ENCODE data around the gene MAPRE3.
A peak's percentile ranks its signal among the peaks of the same experiment; 100 is the strongest.

Gene MAPRE3

DNA sequence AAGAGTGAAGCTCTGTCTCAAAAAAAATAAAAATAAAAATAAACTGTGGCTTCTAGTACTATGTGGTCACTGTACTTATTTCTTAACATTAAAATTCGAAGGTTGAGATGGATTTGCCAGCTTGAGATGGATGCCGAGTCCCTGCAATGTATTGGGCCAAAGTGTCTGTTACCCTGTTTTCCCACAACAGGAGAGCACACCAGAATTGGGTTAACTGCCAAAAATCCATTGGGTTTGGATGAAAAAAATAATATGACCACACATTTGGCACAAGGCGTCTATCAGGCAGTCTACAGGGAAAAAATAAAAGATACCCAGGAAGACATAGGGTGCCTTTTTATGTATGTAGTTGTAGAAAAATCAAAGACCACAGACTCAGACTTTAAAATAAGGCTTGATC is 19.2 kb upstream of the MAPRE3 start:
- no peak for DNase-seq

DNA sequence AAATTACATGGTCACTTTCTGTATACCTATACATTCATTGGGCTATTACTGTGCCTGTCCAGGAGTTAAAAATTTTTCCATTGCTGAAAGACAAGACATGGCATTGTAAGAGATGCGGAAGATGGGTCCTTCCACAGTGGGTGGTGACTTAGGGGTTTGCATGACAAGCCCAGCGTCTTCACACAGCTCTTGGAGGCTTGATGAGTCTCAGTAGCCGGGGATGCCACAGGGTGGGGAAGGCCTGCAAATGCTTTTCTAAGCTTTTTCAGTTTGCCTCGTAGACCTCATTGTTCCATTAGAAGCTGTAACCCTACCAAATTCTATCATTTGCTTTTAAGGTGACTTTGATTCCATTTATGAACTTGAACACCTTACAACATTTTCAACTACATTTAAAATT is 18.1 kb upstream of the MAPRE3 start:
- DNase-seq, result no peak

DNA sequence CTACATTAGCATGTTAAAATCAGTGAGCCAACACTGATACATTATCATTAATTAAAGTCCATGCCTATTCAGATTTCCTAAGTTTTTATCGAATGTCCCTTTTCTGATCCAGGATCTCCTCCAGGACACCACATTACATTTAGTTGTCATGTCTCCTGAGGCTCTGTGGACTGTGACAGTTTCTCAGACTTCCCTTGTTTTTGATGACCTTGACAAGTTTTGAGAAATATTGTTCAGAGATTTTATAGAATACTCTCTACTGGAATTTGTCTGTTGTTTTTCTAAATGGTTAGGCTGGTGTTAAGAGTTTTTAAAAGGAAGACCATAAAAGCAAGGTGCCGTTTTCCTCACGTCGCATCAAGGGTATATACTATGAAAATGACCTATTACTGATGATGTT is 16.3 kb upstream of the MAPRE3 start:
- no peak for DNase-seq

DNA sequence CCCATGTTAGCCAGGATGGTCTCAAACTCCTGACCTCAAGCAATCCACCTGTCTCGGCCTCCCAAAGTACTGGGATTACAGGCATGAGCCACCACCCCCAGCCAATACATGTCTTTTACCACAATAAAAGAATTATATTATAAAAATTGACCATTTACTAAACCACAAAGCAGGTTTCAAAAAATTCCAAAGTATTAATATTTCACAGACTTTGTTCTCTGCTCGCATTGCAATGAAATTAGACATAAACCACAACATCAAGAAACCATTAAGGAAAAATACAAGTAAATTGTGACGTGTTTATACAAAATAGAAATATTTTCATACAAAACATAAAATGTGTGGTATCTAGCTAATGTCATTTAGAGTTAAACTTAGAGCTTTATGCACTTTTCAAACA is 13.4 kb upstream of the MAPRE3 start:
- DNase-seq, result no peak

DNA sequence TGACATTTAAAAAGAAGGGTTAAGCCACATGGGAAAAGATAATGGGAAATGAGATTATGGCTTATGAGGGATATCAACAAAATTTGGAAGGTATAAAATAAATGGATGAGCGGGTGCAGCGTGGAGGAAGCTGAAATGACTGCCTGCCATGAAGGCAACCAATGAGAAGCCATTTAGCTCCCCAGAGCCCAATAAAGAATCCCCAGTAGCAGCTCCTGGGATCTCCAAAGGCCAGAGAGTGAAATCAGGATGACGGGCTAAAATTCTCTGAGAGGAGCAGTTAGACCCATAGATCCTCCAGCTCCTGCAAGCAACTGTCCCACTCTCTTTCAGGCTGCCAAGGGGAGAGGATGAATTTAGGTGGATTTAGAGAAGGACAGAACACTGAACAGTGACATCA is 12.9 kb upstream of the MAPRE3 start:
- DNase-seq, result no peak

DNA sequence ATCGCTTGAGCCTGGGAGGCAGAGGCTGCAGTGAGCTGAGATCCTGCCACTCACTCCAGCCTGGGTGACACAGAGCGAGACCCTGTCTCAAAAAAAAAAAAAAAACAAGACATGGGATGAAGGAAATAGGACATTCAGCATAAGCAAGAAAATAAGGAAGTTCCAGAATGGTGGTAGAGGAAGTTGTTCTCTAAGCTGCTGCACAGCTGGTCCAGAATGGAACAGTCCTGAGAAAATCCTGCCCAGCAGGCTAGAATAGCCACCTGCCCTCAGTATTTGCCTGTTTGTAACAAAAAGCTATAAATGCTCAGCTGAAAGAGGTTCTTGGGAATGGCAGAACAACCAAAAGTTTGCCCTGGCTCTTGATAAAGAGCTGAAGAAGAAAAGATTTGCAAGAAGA is 11.1 kb upstream of the MAPRE3 start:
- DNase-seq, result no peak

DNA sequence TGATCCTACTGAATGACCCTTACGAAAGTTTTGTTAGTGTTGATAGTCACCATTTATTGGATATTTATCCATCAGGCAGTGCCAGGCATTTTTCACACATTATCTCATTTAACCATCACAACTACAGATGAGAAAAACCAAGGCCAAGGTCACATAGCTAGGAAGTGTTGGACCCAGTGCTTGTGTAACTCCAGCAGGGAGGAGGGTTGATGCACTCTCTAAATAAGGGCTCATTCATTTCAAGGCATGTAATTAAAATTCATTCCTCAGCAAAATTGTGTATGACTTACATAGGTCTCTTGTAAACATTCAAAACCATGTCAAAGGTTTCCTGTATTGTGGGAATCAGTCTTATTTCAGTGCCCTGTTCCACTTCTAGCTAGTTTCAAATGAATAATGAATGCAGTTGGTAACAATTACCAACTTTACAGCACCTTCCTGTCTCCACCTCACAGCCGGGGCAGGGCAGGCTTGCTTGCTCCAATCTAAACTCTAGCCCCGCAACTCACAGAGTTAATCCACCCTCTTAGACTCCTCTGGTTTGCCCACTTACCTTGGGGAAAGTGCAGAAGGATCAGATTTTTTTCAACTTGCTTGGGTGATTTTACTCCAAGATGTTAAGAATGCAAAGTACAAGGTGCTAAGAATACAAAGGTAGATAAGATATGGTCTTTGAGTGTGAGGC is 5.8 kb upstream of the MAPRE3 start:
- DNase-seq, result no peak

DNA sequence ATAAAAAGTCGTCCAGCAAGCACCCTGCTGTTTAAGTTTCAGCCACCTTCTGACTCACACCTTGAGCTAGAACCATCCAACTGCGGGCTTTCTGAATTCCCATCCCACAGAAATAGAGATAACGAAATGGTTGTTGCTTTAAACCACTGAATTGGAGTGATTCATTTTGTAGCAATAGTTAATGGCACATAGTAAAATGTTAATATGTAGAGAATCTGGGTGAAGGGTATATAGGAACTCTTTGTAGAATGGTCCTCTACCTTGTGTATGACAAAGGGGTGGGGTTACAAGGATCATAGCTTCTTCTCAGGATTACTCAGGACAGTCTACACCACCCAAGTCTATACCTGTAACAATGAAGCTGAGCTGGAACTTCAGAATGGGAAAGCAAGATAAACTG is 2.4 kb upstream of the MAPRE3 start:
- DNase-seq, result no peak

DNA sequence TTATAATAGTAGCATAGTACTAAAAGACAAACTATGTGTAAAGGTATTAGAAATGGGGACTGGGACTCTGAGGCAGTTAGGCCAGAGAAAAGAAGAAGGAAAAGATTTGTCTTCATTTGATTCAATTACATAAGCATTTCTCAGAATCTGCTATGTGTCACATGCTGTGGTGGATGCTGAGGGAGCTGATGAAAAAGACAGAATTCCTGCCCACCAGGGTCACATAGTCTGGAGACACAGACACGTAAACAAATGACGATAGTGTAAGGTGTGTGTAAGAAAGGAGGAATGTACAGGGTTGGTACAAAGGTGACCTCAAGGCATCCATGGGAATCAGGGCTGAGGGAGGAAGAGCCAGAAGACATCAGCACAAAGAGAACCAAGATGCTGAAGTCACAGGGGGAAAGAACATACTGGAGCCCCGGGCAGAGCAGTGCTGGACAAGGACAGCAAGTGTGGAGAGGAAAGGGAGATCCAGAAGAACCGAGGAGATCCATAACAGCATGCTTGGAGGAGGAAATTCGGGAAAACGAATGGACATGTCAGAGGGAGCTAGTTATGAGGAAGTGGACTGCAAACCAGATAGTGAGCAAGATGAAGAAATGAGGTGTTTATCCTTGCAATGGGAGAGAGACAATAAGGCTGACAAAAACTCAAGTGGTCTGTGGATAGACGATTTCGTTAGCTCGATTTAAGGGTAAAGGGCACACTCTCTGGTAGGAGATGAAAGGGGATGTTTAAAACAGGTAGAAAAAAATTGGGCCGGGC is 1.2 kb upstream of the MAPRE3 start:
- DNase-seq, result no peak

DNA sequence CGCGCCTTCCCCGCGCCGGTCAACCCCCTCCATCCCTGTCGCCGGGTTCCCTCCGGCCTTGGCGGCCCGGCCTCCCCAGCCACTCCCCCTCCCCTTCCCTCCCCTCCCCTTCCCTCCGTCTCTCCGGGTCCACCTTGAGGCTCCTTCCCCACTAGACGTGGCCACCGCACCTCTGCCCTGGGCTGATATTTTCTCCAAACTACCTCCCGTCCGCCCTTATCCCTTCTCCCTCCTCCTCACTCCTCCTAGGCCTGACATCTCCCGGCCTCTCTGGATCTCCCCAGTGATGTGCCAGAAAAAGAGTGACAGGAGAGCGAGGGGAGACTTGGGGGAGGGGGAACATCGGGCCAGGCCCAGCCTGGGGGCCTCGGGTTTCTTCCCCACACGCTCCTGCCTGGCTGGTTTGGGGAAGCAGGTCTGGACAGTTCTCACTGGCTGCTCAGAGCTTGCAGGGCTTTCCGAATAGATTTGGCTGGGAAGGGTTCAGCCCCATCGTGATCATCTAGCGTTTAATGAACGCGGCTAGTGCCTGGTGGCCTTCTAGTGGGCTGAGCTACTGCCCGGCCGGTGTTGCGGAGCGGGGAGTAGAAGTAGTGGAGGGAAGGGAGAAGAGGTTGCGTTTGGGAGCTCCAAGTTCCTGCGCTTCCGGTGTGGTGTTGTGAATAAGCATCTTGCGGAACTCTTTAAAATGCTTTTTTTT is 641 bp downstream of the MAPRE3 start:
- DNase-seq, result no peak

DNA sequence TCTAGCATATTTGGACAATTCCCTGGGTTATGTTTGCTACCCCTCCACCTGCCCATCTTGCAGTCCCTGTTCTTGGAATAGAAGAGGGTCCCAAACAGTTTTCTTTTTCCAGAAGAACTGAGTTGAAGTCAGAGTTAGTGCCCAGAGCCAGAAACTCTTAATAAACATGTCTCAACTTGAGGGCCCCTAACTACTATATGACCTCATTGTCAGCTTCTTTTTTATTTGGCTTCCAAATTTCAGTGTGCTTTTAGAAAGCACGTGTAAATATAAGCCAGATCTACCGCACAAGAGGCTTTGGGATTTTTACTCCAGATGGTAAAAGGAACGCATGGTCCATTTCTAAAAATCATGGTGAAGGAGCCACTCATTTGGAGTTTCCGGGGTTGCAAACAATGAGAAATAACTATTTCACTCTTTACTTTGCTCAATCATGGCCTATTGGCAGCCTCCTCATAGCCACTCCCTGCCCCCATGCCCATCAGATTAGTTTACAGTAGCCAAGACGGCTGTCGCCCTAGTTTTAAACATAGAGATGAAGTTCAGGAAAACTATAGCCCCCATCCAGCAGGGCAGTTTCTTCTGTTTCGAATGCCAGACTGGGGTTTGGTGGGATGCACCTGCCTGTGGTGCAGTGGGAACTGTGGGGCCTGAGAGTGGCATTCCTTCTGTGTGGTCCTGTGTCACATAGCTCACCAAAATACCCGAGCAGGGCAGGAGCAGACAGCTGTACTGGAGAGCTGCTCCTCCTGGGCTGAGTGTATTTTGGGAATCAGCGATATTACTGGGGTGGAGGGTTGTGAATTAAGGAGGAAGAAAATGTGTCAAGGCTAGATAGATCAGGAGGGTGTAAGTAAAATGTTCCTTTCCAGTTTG is 1.7 kb downstream of the MAPRE3 start:
- DNase-seq, result no peak

DNA sequence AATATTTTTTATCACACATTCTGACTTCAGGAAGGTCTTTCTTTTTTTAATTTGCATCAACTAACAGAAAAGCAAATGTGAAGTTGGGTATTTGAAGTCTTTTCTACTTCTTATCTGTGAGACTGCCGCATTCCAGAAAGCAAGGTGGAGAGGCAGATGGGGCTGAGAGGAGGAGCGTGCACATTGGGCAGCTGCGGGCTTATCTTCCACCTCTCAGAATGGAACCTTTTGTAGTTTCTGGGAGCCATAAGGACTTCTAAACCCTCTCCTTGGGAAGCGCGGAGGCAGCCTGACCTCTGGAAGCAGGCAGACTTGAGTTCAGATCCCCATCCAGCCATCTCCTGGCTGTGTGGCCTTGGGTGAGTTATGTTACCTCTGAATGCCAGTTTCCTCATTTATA is 3.9 kb downstream of the MAPRE3 start:
- DNase-seq, result no peak

DNA sequence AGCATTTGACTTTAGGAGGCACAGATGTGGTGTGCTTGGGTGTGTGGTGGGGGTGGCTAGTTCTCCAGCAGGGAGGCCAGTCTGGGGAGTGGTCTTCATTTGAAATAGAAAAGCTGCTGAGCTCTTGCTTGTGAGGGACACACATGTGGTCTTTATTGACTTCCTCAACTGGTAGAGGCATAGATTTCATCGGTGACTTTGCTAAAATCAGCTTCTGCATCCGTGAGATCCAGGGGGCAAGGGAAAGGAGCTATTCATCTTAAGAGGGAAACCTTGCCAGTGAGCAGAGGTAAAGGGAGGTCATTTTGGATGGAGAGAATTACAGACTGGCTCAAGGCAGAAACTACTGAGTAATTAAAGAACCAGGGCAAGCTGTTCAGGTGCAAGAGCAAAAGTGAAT is 4.7 kb downstream of the MAPRE3 start:
- DNase-seq, result no peak

DNA sequence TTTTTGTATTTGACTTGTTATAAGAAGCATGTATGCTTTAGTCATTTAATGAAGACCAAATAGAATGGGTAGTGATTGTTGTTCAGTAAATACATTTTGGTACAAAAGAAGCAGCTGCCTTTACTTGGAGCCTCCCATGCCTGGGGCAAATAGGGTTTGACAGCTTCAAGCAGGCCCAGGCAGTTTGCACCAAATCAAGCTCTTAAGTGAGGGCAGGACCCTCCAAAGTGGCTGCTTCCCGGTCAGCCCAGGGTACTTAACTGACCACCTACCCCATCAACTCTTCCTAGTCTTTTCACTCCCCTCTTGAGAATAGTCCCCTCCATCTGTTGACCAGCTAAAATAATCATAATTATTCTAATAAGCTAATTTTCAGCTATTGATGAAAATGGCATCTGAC is 5.2 kb downstream of the MAPRE3 start:
- DNase-seq, result no peak

DNA sequence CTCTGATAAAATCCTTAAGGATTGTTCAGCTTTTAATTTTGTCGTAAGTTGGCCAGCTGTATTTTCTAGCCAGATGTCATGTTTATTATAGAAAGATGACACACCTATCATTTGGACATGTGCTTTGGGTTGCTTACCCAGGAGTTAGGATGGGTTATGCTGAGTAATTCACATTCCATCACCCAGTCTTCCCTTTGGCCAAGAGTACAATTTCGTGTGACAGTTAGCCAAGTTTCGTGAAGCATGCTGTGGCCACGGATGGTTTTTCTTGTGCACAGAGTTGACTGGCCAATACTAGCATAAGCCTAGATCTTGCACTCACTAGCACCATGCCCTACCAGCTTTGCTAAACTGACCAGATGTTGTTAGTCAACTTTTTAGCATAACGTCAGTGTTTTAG is 5.8 kb downstream of the MAPRE3 start:
- DNase-seq, result no peak

DNA sequence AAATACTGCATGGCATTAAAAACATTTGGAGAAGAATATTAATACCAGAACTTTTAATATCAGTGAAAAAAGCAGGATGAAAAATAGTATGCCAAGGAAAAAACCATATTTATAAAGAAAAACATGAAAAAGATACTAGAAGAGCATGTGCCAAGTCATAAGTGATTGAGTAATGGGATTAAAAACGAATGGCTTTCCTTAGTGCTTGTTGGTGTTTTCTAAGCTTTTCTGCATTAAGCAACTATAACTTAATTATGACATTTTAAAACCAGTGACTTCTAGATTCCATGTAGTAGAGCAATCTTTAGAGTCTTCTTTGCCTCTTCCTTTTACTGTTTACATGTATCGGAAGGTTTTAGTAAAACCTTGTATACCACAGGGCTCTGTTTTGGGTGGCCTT is 6.6 kb downstream of the MAPRE3 start:
- DNase-seq, result no peak

DNA sequence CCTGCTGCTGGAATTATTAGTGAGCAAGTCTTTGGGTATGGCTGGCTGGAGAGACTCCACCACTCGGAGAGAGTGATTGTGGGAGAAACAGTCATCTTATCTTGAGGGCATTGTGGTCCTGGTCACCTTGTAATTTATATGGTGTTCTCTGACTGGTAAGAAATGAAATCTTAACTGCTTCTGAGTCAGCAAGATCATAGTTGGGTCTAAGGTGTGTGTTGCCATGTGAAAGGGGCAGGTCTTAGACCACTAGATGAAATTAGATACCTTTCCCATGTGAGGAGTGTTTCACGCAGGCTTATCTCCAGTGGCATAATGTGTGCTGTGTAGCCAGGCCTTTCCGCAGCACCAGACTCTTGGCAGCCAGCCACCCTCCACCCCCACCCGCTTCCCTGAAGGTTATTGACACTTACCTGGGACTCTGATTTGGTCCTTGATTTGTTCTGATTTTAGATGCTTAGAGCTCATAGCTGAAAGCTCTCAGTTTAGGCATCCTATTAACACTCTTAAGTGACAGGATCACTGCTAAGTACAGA is 7.7 kb downstream of the MAPRE3 start:
- DNase-seq, result no peak

DNA sequence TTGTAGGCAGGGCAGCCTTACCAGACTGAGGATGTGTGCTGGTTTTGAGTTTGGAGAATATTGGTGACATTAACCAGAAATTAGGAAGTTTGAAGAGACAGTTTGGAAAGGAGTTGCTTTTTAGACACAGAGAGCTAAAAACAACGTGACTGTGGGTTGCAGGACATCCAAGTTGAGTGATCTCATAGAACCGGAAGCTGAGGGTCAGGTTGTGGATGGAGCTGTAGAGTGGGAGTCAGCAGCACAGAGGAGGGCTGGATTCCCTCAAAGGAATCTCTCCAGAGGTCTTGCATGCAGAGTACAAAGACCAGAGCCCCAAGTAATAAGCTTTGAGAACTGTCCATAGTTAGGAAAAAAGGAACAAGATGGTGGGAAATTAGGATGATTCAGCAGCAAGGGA is 9.3 kb downstream of the MAPRE3 start:
- DNase-seq, result no peak

DNA sequence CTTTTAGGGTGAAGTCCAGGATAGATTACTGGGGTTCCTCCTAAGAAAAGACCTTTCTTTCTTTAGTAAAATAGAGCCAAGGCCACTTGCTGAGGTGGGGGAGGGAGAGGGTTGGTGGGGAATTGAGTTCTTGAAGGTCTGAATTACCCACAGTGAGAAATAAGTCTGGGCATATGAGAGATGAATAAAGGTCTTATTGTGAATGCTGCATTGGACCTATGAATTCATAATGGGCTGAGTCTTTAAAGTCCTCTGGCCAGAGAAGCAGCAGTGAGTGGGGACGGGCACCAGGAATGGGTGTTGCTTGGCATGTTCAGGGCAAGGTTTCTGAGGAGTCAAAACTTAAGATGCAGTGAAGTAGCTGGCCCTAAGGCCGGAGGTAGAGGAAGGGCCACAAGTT is 10.5 kb downstream of the MAPRE3 start:
- DNase-seq, result no peak

DNA sequence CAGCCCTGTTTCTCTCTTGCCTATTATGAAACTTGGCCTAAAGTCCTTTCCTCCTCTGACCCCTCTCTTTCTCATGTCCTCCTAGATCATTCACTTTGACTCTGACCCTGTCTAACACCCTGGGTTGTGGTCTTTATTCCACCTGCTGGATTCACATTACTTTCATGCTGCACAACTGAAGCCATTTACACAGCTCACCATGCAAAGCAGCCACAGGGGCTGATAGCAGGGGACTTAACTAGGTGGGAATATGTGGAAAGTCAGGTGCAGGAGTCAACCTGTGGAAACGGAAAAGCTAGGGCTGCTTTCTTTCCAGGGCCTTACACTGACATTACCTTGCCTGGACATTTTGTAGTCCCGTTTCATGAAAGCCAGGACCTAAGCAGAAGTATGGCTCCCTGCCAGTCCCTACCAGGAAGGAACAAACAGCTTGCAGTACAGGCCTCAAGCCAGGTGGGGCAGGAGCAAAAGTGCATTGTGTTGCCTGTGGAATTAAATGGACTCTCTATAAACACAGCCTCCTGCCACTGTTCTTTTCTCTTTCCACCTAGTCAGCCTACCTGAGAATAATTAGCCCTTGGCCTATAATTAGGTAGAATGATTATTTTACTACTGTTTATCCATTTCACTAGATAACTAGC is 11.8 kb downstream of the MAPRE3 start:
- DNase-seq, result peak; percentile 10

DNA sequence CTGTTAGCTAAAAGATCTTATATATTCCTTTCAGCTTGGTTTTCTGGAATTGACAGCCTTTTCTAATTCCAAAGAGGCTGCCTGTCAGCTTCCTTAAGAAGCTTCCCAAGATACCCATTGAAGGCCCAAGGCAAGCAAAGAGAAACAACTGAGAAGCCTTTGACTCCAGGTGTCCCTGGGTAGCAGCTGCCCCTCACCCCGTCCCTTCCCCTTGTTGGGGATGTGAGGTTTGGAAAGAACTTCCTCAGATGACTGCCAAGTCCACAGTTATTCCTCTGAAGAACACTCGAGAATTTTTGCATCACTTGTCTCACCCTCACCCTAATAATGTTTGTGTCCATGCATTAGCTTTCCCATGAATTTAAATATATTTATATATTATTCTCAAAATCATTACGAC is 13.3 kb downstream of the MAPRE3 start:
- DNase-seq, result no peak

DNA sequence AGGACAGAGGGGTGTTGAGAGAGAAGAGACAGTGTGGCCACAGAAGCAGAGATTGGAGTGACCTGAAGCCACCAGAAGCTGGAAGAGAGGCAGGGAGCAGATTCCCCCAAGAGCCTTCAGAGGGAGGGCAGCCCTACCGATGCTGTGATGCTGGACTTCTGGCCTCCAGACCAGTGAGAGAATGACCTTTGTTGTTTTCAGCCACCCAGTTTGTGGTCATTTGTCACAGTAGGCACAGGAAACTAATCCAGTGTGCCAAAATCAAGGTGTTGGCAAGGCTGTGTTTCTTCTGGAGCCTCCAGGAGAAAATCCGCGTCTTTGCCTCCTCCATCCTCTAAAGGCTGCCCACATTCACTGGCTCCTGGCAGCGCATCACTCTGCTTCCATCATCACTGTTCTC is 15.4 kb downstream of the MAPRE3 start:
- DNase-seq, result no peak

DNA sequence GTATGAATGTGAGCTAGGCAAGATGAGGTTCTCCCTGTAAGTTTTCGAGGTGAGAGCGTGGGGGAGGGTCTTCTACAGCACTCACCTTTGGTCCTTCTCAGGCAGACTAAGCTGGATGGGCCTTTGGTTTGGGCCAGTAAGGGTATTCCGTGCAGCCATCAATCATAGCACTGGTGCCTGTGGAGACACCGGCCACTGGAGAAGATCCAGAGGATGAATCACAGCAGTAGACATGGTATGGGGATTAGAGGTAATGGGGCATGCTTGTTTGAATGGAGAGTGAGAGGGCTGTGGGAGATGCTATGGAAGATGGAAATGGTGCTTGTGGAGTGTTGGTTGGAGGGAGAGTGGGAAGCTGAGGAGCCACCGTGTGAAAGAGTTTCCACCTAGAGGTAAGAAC is 16.1 kb downstream of the MAPRE3 start:
- no peak for DNase-seq
